Measurements from ENCODE around the gene TTC9B.
"Not testable (repeated sequence)": the region's sequence is repeated elsewhere in the genome, so short reads cannot be mapped to it uniquely, and the experiment has no call there.

TTC9B gene

DNA sequence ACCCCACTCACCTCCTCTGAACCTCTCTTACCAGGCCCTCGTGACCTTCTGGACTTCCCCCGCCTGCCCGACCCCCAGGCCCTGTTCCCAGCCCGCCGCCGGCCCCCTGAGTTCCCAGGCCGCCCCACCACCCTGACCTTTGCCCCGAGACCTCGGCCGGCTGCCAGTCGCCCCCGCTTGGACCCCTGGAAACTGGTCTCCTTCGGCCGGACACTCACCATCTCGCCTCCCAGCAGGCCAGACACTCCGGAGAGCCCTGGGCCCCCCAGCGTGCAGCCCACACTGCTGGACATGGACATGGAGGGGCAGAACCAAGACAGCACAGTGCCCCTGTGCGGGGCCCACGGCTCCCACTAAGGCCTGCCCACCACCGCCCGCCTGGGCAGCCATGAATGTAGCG lies 3.2 kb downstream of the TTC9B start:
- no peak for DNase-seq (ENCODE audit: low spot score)

GRCh38 chr19:40213882-40214570 lies 4.2 kb downstream of the TTC9B start:
- DNase-seq (ENCODE audit: low spot score) = no peak

- no peak for DNase-seq (ENCODE audit: low spot score)
Measured at GRCh38 chr19:40213251-40213829, 4.8 kb downstream of the TTC9B start.

GRCh38 chr19:40210889-40211288 lies 7.3 kb downstream of the TTC9B start:
- no peak for DNase-seq (ENCODE audit: low spot score)

GRCh38 chr19:40208602-40209001 lies 9.6 kb downstream of the TTC9B start:
- DNase-seq (ENCODE audit: low spot score) = no peak

- no peak for DNase-seq (ENCODE audit: low spot score)
Measured at GRCh38 chr19:40205760-40206159, 12.4 kb downstream of the TTC9B start.

GRCh38 chr19:40204381-40204780 lies 13.8 kb downstream of the TTC9B start:
- DNase-seq (ENCODE audit: low spot score) = no peak

DNA sequence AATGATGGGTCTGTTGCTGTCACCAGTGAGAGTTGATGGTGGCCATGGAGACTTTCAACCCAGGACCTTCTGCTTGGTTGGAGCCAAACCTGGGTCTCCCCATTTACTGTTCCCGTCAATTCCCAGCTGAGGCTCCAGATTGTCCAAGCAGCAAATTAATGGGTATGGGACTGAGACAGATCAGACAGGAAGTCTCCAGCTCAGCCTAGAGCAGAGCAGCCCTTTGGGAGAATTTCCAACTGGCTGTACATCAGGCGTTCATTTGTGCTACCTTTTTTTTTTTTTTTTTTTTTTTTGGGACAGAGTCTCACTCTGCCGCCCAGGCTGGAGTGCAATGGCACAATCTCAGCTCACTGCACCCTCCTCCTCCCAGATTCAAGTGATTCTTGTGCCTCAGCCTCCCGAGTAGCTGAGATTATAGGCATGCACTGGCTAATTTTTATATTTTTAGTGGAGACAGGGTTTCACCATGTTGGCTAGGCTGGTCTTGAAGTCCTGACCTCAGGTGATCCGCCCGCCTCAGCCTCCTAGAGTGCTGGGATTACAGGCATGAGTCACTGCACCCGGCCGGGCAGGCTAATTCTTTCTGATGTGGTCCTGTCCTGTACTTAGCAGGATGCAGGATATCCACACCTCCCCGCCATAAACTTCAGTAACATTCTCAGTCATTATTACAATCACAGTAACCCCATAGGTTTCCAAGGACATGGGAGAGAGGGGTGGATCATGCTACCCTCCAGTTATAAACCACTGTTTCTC lies 17.7 kb downstream of the TTC9B start:
- DNase-seq (ENCODE audit: low spot score) = no peak

DNA sequence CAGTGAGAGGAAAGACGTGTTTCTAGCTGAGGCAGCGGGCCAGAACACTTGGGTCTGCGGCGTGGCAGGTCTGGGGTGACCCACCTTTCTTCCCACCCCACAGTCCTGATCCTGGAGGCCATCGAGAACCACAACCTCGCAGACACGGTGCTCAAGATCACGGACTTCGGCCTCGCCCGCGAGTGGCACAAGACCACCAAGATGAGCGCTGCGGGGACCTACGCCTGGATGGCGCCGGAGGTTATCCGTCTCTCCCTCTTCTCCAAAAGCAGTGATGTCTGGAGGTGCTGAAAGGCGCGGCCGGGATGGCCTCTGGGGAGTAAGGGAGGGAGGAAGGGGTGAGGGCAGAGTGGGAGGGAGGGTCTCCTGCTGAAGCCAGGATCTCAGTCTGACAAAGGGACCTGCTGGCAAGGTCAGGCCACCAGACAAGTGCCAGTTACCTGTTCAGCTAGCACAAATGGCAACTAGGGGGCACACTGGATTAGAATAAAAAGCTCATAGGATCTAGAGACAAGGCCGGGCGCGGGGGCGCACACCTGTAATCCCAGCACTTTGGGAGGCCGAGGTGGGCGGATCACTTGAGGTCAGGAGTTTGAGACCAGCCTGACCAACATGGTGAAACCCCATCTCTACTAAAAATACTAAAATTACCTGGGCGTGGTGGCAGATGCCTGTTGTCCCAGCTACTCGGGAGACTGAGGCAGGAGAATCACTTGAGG lies 19.8 kb downstream of the TTC9B start:
- no peak for DNase-seq (ENCODE audit: low spot score)

DNA sequence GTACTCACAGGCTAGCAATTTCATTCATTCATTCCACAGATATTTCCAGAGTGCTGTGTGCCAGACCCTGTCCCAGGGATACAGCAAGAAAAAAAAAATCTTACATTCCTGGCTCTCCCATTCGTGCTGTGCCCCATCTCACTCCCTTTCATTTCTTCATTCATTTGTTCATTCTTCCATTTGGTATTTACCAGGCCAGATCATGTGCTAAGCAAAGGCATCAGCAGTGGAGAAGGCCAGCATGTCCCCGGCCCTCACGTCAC lies 24.7 kb downstream of the TTC9B start:
- DNase-seq (ENCODE audit: low spot score) = no peak

GRCh38 chr19:40192758-40193586 lies 25.2 kb downstream of the TTC9B start:
- DNase-seq (ENCODE audit: low spot score) = no peak

DNA sequence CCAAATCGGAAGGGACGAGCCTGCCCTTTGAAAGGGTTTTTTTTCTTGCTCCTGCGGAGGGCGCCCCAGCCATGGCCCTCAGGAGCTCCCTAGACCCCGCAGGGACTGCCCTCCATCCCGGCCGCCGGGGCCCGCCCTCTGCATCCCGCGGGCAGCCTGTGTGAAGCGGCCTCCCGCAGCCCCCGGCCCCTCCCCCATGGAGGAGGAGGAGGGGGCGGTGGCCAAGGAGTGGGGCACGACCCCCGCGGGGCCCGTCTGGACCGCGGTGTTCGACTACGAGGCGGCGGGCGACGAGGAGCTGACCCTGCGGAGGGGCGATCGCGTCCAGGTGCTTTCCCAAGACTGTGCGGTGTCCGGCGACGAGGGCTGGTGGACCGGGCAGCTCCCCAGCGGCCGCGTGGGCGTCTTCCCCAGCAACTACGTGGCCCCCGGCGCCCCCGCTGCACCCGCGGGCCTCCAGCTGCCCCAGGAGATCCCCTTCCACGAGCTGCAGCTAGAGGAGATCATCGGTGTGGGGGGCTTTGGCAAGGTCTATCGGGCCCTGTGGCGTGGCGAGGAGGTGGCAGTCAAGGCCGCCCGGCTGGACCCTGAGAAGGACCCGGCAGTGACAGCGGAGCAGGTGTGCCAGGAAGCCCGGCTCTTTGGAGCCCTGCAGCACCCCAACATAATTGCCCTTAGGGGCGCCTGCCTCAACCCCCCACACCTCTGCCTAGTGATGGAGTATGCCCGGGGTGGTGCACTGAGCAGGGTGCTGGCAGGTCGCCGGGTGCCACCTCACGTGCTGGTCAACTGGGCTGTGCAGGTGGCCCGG lies 26.1 kb downstream of the TTC9B start:
- peak; percentile 40 for DNase-seq (ENCODE audit: low spot score)

DNA sequence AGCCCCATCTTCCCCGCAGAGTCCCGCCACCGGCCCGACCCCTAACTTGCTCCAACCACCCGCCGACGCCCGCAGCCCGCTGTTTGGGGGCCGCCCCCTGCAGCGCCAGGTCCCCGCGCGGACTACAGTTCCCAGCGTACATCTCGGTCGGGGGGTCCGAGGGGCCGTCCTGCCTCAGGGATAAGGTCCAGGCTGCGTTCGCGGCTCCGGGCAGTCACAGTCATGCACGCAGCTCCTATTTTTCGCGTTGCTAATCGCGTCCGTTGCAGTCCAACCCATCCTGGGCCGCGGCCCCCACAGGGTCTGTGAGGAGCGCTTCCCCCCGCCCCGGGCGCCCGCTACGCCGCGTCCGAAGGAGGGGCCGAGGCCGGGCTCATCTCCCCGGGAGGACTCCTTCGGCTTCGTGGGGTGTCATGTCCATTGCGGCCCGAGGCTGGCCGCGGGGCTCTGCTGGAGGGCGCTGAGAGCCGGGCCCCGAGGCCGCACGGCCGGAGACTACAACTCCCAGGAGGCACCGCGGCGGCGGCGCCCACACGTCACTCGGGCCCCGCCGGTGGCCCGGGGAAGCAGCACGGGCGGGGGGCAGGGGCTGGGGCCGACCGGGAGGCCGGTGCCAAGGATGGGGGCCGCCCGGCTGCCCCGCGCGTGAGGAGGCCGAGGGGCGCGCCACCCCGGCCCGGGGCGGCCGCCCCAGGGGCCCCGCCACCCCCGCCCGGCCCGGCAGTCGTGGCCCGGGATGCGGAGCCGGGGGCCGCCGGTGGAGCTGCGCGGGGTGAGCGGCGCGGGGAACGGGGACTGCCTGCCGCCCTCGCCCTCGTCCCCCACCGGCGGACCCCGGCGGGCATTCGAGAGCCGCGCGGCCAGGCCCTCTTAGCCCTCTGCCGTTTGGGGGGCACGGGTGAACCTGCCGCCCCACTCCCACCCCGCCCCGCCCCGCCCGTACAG lies 27.0 kb downstream of the TTC9B start, which contains the start of gene MAP3K10:
Gene MAP3K10, plus strand, starts transcription at position 536 of the 945 bp plus-strand sequence. CDS start 606 bp downstream, outside the sequence.
- peak; percentile 62 for DNase-seq (ENCODE audit: low spot score)

DNA sequence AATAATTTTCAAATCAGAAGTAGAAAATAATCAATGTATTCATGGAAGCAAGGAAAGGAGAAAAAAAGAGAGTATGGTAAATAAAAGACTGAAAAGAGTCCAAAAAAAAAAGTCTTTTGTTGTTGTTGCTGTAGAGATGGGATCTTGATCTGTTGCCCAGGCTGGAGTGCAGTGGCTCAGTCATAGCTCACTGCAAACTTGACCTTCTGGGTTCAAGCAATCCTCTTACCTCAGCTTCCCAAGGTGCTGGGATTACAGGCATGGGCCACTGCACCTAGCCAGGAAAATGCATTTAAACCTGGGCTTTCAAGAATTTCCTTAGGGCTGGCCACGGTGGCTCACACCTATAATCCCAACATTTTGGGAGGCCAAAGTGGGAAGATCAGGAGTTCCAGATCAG lies 33.9 kb downstream of the TTC9B start:
- DNase-seq (ENCODE audit: low spot score) = no peak

DNA sequence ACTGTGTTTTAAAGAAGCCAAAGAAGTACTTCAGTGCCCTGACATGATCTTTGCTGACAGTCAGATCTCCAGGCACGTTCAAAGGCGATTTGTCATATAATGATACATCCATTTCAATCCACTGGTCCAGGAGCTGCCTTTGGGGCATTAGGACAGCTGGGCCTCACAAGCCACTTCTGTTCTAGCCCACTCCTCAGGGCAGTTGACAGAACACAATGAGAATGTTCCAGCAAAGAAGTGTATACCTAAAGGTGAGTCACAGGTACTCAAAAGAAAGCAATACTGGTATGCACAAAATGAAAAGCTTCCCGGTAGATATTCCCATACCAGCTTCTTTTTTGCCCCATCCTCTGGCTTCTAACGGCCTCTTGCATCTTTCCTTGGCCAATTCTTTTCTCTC lies 39.4 kb downstream of the TTC9B start:
- DNase-seq (ENCODE audit: low spot score) = no peak

GRCh38 chr19:40177286-40178070 lies 40.7 kb downstream of the TTC9B start:
- DNase-seq (ENCODE audit: low spot score) = no peak

- DNase-seq (ENCODE audit: low spot score) = no peak
Measured at GRCh38 chr19:40175820-40176219, 42.4 kb downstream of the TTC9B start.

GRCh38 chr19:40174092-40174491 lies 44.1 kb downstream of the TTC9B start:
- DNase-seq (ENCODE audit: low spot score) = no peak

DNA sequence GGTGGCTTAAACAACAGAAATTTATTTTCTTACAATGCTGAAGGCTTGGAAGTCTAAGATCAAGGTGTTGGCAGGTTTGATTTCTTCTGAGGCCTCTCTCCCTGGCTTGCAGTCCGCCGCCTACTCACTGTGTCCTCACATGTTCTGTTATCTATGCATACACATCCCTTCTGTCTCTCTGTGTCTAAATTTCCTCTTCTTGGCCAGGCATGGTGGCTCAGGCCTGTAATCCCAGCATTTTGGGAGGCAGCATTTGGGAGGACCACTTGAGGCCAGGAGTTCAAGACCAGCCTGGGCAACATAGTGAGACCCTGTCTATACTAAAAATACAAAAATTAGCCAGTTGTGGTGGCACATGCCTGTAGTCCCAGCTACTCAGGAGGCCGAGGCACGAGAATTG lies 46.9 kb downstream of the TTC9B start:
- DNase-seq (ENCODE audit: low spot score) = not testable (repeated sequence)
